ENCODE results near the gene VN1R4.
"Not testable (repeated sequence)": the region's sequence is repeated elsewhere in the genome, so short reads cannot be mapped to it uniquely, and the experiment has no call there.

VN1R4 gene

GRCh38 chr19:53267623-53268022, at the start of gene VN1R4:
Gene VN1R4, minus strand, starts transcription at chr19:53267723. Its CDS starts 58 bp downstream, at chr19:53267665.
- H3K4me3 ChIP-seq (ENCODE audit: low read depth, low read length); H3K27me3 ChIP-seq (ENCODE audit: control insufficient read depth, insufficient read depth, low read length); H3K27ac ChIP-seq; H3K79me2 ChIP-seq; H3K9me3 ChIP-seq (ENCODE audit: control insufficient read depth, low read length); H3K4me1 ChIP-seq; H3K36me3 ChIP-seq (ENCODE audit: control insufficient read depth, insufficient read depth, low read length); H3K4me2 ChIP-seq (ENCODE audit: low read length); H2AFZ ChIP-seq; H3K9ac ChIP-seq: not testable (repeated sequence)

DNA sequence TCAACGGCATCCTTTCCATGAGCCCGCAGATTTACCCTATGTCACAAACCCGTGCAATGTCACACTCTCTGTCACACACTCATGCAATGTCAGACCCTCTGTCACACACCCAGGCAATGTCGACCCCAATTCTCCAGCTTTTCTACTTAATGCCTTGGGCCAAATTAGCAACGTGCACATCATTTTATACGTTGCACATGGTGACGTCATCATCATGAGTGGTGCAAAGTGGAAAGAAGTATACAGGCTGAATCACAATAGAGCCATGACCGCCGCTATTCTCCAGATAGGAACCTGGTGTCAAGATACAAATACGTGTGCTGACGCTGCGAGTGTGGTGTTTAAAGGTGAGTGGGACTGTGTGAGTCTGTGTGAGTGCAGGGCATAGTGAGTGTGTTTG, 44.4 kb upstream of the VN1R4 start:
- no peak overlapping the region for H3K9ac ChIP-seq
- H3K79me2 ChIP-seq = no peaks in the 10 kb centered on the region
- H3K4me1 ChIP-seq = no peaks in the 10 kb centered on the region
- H3K27me3 ChIP-seq (ENCODE audit: control insufficient read depth, insufficient read depth, low read length) = no peaks in the 10 kb centered on the region
- H3K9me3 ChIP-seq (ENCODE audit: control insufficient read depth, low read length) = no peaks in the 10 kb centered on the region
- no peak overlapping the region for H2AFZ ChIP-seq
- H3K27ac ChIP-seq = no peak overlapping the region
- TF ChIP-seq, protein P1, sequence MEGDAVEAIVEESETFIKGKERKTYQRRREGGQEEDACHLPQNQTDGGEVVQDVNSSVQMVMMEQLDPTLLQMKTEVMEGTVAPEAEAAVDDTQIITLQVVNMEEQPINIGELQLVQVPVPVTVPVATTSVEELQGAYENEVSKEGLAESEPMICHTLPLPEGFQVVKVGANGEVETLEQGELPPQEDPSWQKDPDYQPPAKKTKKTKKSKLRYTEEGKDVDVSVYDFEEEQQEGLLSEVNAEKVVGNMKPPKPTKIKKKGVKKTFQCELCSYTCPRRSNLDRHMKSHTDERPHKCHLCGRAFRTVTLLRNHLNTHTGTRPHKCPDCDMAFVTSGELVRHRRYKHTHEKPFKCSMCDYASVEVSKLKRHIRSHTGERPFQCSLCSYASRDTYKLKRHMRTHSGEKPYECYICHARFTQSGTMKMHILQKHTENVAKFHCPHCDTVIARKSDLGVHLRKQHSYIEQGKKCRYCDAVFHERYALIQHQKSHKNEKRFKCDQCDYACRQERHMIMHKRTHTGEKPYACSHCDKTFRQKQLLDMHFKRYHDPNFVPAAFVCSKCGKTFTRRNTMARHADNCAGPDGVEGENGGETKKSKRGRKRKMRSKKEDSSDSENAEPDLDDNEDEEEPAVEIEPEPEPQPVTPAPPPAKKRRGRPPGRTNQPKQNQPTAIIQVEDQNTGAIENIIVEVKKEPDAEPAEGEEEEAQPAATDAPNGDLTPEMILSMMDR (IDR thresholded peaks at IDR 0.05) = no peak
- no peak overlapping the region for H3K4me2 ChIP-seq (ENCODE audit: low read length)
- no peak overlapping the region for H3K4me3 ChIP-seq (ENCODE audit: low read depth, low read length)
- no peaks in the 10 kb centered on the region for H3K36me3 ChIP-seq (ENCODE audit: control insufficient read depth, insufficient read depth, low read length)

DNA sequence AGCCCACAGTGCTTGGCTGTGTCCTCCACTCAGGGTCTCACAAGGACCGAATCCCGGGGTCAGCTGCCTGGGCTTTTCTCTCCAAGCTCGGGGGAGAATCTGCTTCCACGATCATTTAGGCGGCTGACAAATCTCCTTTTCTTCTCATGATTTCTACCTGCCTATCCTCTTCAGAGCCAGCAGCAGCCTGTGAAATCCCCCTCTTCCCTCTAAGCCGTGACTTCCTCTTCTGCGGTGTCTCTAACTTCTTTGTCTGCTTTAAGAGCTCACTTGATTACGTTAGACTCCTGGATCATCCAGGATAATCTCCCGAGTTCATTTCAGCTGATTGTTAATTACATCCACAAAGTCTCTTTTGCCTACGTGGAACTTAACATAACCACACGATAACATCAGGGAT, 43.5 kb upstream of the VN1R4 start:
- Histone ChIP-seq H3K27ac (no peak overlapping the region), H3K9me3 (ENCODE audit: control insufficient read depth, low read length) (no peaks in the 10 kb centered on the region), H2AFZ (no peak overlapping the region), H3K79me2 (no peaks in the 10 kb centered on the region), H3K27me3 (ENCODE audit: control insufficient read depth, insufficient read depth, low read length) (no peaks in the 10 kb centered on the region), H3K4me2 (ENCODE audit: low read length) (no peak overlapping the region), H3K36me3 (ENCODE audit: control insufficient read depth, insufficient read depth, low read length) (no peaks in the 10 kb centered on the region), H3K4me1 (no peaks in the 10 kb centered on the region), H3K4me3 (ENCODE audit: low read depth, low read length) (no peak overlapping the region), H3K9ac (no peak overlapping the region)
- TF ChIP-seq, protein P1 (IDR thresholded peaks at IDR 0.05) = no peak

DNA sequence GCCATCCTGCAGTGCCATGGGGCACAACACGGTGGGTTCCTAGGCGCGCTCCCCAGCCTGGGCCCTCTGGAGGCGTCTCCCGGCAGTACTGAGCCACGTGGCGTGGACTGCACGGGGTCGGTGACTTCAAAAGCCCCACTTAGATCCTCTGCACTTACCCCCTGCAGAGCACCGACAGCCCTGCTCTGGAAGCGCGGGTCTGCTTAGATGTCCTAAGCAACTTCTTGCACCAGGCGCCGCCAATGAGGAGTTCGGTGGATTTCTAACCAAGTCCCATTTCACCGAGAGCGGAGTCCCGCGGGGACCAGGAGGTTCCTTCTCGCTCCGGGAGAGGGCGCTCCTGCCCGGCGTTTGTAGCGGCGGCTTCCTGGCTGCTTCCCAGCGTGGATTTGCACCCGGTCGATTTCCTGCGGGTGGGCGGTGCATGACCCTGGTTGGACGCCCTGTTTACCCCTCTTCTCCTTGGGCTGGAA, 40.9 kb upstream of the VN1R4 start:
- Histone ChIP-seq H2AFZ (no peak overlapping the region), H3K9ac (no peak overlapping the region), H3K4me1 (no peaks in the 10 kb centered on the region), H3K9me3 (ENCODE audit: control insufficient read depth, low read length) (no peaks in the 10 kb centered on the region), H3K4me2 (ENCODE audit: low read length) (peak overlapping the region; percentile 43), H3K27me3 (ENCODE audit: control insufficient read depth, insufficient read depth, low read length) (no peaks in the 10 kb centered on the region), H3K36me3 (ENCODE audit: control insufficient read depth, insufficient read depth, low read length) (no peaks in the 10 kb centered on the region), H3K79me2 (no peaks in the 10 kb centered on the region), H3K4me3 (ENCODE audit: low read depth, low read length) (no peak overlapping the region), H3K27ac (no peak overlapping the region)
- TF ChIP-seq, protein P1 (IDR thresholded peaks at IDR 0.05) = no peak

DNA sequence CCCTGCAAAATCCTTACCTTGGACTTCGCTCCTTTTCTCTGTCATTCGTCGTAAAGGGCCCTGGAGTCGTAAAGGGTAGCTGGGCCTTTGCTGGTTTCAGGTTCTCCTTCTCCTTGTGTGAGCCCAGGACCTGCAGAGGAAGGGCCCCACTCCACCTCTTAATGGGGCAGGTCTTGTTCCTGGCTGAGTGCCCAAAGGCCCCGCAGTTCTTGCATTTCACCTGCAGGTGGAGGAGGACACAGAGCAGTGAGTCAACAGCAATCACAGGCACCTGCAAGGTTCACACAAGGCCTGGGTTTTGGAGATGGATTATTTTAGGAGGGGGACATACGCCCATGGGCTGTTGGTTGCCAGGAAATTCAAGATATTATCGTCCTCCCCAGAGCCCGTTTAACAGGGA, 33.8 kb upstream of the VN1R4 start:
- not testable (repeated sequence) for H2AFZ ChIP-seq; H3K9me3 ChIP-seq (ENCODE audit: control insufficient read depth, low read length); H3K27ac ChIP-seq; H3K9ac ChIP-seq; H3K27me3 ChIP-seq (ENCODE audit: control insufficient read depth, insufficient read depth, low read length); H3K4me3 ChIP-seq (ENCODE audit: low read depth, low read length); H3K4me1 ChIP-seq; H3K4me2 ChIP-seq (ENCODE audit: low read length); H3K79me2 ChIP-seq; H3K36me3 ChIP-seq (ENCODE audit: control insufficient read depth, insufficient read depth, low read length)

DNA sequence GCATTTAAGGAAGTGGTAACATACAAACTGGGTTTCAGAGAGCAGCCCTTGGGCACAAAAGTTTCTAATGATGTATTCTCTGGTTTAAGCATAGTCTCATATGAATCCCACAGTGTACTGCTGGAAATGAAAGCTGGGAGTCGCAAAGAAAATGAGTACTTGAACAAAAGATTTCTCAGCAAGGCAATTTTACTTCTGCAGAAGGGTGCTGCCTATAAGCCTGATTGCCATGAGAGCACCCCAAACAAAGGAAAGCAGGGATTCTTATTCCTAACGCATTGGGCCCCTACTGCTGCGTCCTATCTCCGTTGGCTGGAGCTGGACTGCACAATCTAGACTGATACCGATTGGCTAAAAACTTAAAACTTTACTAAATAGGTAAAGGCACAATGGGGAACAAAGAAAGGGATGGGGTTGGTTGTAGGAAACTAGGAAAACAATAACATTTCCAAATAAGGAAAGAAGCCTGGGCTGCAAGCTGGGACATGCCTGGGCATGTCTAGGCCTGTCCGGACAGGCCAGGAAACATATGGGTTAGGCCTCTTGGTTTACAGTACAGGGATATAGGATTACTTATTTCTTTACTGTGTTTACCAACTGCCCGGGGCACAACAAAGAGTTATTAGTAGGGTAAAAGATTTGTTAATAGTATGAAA, 27.4 kb upstream of the VN1R4 start:
- H2AFZ ChIP-seq = no peak overlapping the region
- no peak overlapping the region for H3K27ac ChIP-seq
- TF ChIP-seq, protein P1 (IDR thresholded peaks at IDR 0.05) = no peak
- no peaks in the 10 kb centered on the region for H3K27me3 ChIP-seq (ENCODE audit: control insufficient read depth, insufficient read depth, low read length)
- peaks cover 3% of the 10 kb centered on the region for H3K9me3 ChIP-seq (ENCODE audit: control insufficient read depth, low read length)
- no peak overlapping the region for H3K4me3 ChIP-seq (ENCODE audit: low read depth, low read length)
- H3K4me2 ChIP-seq (ENCODE audit: low read length) = no peak overlapping the region
- H3K36me3 ChIP-seq (ENCODE audit: control insufficient read depth, insufficient read depth, low read length) = no peaks in the 10 kb centered on the region
- H3K9ac ChIP-seq = no peak overlapping the region
- no peaks in the 10 kb centered on the region for H3K79me2 ChIP-seq
- no peaks in the 10 kb centered on the region for H3K4me1 ChIP-seq
